ENCODE results near the gene ATXN1.

The ATXN1 gene

DNA sequence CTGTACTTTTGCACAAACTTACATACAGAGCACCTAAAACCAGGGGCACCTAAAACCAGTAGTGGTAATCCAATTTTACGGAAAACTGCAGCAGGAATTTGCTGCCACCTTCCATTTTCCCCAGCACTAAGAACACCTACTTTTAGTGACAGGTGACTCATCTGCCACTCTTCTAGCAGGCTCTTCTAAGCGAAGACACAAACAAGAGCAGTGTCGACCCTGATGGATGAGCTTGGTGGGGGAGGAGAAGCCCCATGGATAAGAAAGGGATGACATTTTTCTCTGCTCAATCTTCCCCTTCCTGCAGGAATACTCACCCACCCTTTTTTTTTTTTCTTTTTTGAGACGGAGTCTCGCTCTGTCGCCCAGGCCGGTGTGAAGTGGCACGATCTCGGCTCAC is 406.0 kb downstream of the ATXN1 start:
- Histone ChIP-seq H4K20me1 (ENCODE audit: insufficient read depth) (no peaks in the 10 kb centered on the region), H3K27me3 (ENCODE audit: insufficient read depth, low read depth) (no peaks in the 10 kb centered on the region), H3K79me2 (ENCODE audit: insufficient read depth, low read depth) (no peaks in the 10 kb centered on the region), H3K9ac (no peak overlapping the region), H3K4me2 (no peak overlapping the region), H2AFZ (ENCODE audit: low read depth) (no peak overlapping the region), H3K27ac (no peak overlapping the region), H3K36me3 (ENCODE audit: insufficient read depth) (no peaks in the 10 kb centered on the region), H3K4me1 (ENCODE audit: low read depth, poor library complexity, severe bottlenecking) (no peaks in the 10 kb centered on the region), H3K4me3 (IDR thresholded peaks at IDR 0.05; ENCODE audit: insufficient read depth, low read depth, low read length) (no peak overlapping the region)
- TF ChIP-seq, protein P1, sequence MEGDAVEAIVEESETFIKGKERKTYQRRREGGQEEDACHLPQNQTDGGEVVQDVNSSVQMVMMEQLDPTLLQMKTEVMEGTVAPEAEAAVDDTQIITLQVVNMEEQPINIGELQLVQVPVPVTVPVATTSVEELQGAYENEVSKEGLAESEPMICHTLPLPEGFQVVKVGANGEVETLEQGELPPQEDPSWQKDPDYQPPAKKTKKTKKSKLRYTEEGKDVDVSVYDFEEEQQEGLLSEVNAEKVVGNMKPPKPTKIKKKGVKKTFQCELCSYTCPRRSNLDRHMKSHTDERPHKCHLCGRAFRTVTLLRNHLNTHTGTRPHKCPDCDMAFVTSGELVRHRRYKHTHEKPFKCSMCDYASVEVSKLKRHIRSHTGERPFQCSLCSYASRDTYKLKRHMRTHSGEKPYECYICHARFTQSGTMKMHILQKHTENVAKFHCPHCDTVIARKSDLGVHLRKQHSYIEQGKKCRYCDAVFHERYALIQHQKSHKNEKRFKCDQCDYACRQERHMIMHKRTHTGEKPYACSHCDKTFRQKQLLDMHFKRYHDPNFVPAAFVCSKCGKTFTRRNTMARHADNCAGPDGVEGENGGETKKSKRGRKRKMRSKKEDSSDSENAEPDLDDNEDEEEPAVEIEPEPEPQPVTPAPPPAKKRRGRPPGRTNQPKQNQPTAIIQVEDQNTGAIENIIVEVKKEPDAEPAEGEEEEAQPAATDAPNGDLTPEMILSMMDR (conservative IDR thresholded peaks at IDR 0.05; ENCODE audit: low read depth, low read length), result no peak

DNA sequence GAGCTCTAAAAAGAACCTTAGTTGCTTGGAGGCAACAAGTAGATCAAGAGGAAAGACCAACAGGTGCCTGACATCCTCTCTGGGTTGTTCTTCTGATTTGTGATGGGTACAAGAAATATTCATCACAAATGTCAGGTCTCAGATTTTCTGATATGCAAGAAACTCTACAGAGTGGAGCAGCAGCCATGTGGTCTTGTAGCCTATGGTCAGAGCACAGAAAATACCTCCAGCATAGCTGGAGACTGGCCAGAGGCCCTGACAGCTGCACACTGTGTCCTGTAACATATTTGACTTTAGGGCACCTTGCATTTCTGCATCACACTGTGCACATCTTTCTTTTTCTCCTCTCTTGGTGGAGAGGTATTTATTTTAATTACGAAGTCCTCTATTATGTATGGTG is 406.6 kb downstream of the ATXN1 start:
- no peak overlapping the region for H3K4me2 ChIP-seq
- H3K79me2 ChIP-seq (ENCODE audit: insufficient read depth, low read depth), result no peaks in the 10 kb centered on the region
- no peaks in the 10 kb centered on the region for H4K20me1 ChIP-seq (ENCODE audit: insufficient read depth)
- H3K4me3 ChIP-seq (IDR thresholded peaks at IDR 0.05; ENCODE audit: insufficient read depth, low read depth, low read length), result no peak overlapping the region
- H3K4me1 ChIP-seq (ENCODE audit: low read depth, poor library complexity, severe bottlenecking), result no peaks in the 10 kb centered on the region
- no peak overlapping the region for H3K27ac ChIP-seq
- H3K27me3 ChIP-seq (ENCODE audit: insufficient read depth, low read depth), result no peaks in the 10 kb centered on the region
- no peaks in the 10 kb centered on the region for H3K36me3 ChIP-seq (ENCODE audit: insufficient read depth)
- H3K9ac ChIP-seq, result no peak overlapping the region
- no peak overlapping the region for H2AFZ ChIP-seq (ENCODE audit: low read depth)
- TF ChIP-seq, protein P1 (conservative IDR thresholded peaks at IDR 0.05; ENCODE audit: low read depth, low read length), result no peak

DNA sequence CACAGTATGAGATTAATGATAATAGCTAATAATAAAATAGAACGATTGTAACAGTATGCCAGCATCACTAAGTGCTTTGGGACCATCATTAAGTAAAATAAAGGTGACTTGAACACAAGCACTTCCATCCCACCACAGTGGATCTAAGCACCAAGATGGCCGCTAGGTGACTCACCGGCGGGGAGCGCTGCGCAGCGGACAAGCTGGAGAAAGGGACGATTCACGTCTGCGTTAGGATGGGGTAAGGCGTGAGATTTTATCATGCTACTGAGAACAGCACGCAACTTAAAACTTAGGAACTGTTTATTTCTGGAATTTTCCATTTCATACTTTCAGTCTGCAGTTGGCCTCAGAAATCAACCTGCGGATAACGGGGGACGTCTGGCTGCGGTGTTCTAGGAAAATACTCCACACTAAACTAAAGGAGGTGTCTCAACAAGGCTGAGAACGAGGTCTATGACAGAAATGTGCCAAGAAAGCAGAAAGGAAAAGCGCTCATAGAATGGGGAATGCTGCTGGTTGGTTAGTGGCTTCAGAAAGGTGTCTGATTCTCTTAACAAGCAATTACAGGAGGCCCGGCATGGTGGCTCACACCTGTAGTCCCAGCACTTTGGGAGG is 408.3 kb downstream of the ATXN1 start:
- no peaks in the 10 kb centered on the region for H3K79me2 ChIP-seq (ENCODE audit: insufficient read depth, low read depth)
- no peaks in the 10 kb centered on the region for H3K27me3 ChIP-seq (ENCODE audit: insufficient read depth, low read depth)
- H3K36me3 ChIP-seq (ENCODE audit: insufficient read depth), result no peaks in the 10 kb centered on the region
- H3K4me1 ChIP-seq (ENCODE audit: low read depth, poor library complexity, severe bottlenecking), result no peaks in the 10 kb centered on the region
- no peaks in the 10 kb centered on the region for H4K20me1 ChIP-seq (ENCODE audit: insufficient read depth)
- no peak overlapping the region for H2AFZ ChIP-seq (ENCODE audit: low read depth)
- H3K9ac ChIP-seq, result no peak overlapping the region
- TF ChIP-seq, protein P1 (conservative IDR thresholded peaks at IDR 0.05; ENCODE audit: low read depth, low read length), result no peak
- no peak overlapping the region for H3K4me3 ChIP-seq (IDR thresholded peaks at IDR 0.05; ENCODE audit: insufficient read depth, low read depth, low read length)
- H3K4me2 ChIP-seq, result no peak overlapping the region
- no peak overlapping the region for H3K27ac ChIP-seq

DNA sequence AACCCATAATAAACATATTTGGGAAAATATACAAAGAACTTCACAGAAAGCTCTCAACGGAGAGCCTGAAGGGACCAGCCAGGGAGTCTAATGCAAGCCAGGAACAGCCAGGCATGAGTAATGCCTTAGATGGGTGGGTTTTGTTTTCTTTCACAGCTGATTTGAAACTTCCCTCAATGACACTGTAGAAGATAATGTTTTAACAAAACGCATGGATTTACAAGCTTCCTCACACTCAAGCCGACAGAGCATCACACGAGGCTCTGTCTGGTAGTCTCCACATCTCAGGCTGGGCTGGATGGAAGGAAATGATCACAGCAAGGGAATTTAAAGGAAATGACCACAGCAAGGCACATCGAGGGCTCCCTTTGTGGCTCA is 409.0 kb downstream of the ATXN1 start:
- Histone ChIP-seq H3K4me2 (no peak overlapping the region), H3K4me3 (IDR thresholded peaks at IDR 0.05; ENCODE audit: insufficient read depth, low read depth, low read length) (no peak overlapping the region), H3K4me1 (ENCODE audit: low read depth, poor library complexity, severe bottlenecking) (no peaks in the 10 kb centered on the region), H3K79me2 (ENCODE audit: insufficient read depth, low read depth) (no peaks in the 10 kb centered on the region), H3K27ac (no peak overlapping the region), H3K27me3 (ENCODE audit: insufficient read depth, low read depth) (no peaks in the 10 kb centered on the region), H3K9ac (no peak overlapping the region), H3K36me3 (ENCODE audit: insufficient read depth) (no peaks in the 10 kb centered on the region), H4K20me1 (ENCODE audit: insufficient read depth) (no peaks in the 10 kb centered on the region), H2AFZ (ENCODE audit: low read depth) (no peak overlapping the region)
- TF ChIP-seq, protein P1 (conservative IDR thresholded peaks at IDR 0.05; ENCODE audit: low read depth, low read length), result no peak

Measured in KMS-11 (cell line).